ENCODE data around the gene DNMT3B. TPM values are rescaled to one million over a fixed set of nuclear protein-coding genes. Genes with fewer than 3 reads are reported as not detected.

DNMT3B gene
- total and polyA plus RNA-seq, 4 donors, result 0.31 to 3.1 (median 0.90) TPM

DNA sequence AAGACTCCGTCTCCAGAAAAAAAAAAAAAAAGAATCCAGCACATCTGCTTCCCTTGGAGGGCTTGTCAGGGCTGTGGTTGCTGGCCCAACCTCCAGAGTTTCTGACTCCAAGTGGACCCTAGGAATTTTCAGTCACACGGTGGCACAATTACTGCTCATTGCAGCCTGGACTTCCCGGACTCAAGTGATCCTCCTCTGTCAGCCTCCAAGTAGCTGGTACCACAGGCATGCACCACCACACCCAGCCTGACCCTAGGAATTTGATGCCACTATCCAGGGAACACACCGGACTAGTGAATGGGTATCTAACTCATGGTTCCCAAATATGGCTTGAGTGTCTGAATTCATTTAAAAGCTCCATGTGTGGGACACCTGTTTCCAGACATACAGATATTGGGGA is 47.7 kb downstream of the DNMT3B start:
- Histone ChIP-seq H3K9me3 (ENCODE audit: control insufficient read depth in 4 of 4, insufficient read depth in 3 of 4, low read length in 3 of 4) (no peaks in the 10 kb centered on the region), H3K4me1 (ENCODE audit: control insufficient read depth in 5 of 5, insufficient read depth in 5 of 5, low read length in 5 of 5) (peaks cover 0 to 2% (median 0%) of the 10 kb centered on the region in 5 donors), H3K27me3 (ENCODE audit: control insufficient read depth in 3 of 3, insufficient read depth in 3 of 3, low read length in 2 of 3) (no peaks in the 10 kb centered on the region), H3K36me3 (ENCODE audit: control insufficient read depth in 4 of 4, insufficient read depth in 4 of 4, low read length in 4 of 4) (peaks cover 0 to 3% (median 0%) of the 10 kb centered on the region in 4 donors), H3K9ac (ENCODE audit: insufficient read depth in 1 of 2, low read length in 2 of 2) (no peak overlapping the region), H3K27ac (ENCODE audit: low read depth in 1 of 2, low read length in 1 of 2) (no peak overlapping the region), H3K4me3 (no peak overlapping the region)
- 91 to 95% methylated on average over 4 of the region's 4 CpGs for WGBS, 2 donors
- DNase-seq, result no peak
- ATAC-seq (ENCODE audit: insufficient read depth, low FRiP score), result no peak
- TF ChIP-seq CTCF (IDR thresholded peaks at IDR 0.05; ENCODE audit: control extremely low read depth, extremely low read depth), result no peak

- Histone ChIP-seq H3K4me3 (no peak overlapping the region), H3K36me3 (ENCODE audit: control insufficient read depth in 4 of 4, insufficient read depth in 4 of 4, low read length in 4 of 4) (peaks cover 0 to 3% (median 0%) of the 10 kb centered on the region in 4 donors), H3K4me1 (ENCODE audit: control insufficient read depth in 5 of 5, insufficient read depth in 5 of 5, low read length in 5 of 5) (peaks cover 0 to under 1% (median 0%) of the 10 kb centered on the region in 5 donors), H3K27me3 (ENCODE audit: control insufficient read depth in 3 of 3, insufficient read depth in 3 of 3, low read length in 2 of 3) (no peaks in the 10 kb centered on the region), H3K9ac (ENCODE audit: insufficient read depth in 1 of 2, low read length in 2 of 2) (no peak overlapping the region), H3K9me3 (ENCODE audit: control insufficient read depth in 4 of 4, insufficient read depth in 3 of 4, low read length in 3 of 4) (no peaks in the 10 kb centered on the region), H3K27ac (ENCODE audit: low read depth in 1 of 2, low read length in 1 of 2) (no peak overlapping the region)
- DNase-seq (no peak), ATAC-seq (ENCODE audit: insufficient read depth, low FRiP score) (no peak)
- 91 to 97% methylated on average over 5 of the region's 5 CpGs for WGBS, 2 donors
- no peak for TF ChIP-seq CTCF (IDR thresholded peaks at IDR 0.05; ENCODE audit: control extremely low read depth, extremely low read depth)
Measured at GRCh38 chr20:32810941-32811340, 48.8 kb downstream of the DNMT3B start.

DNA sequence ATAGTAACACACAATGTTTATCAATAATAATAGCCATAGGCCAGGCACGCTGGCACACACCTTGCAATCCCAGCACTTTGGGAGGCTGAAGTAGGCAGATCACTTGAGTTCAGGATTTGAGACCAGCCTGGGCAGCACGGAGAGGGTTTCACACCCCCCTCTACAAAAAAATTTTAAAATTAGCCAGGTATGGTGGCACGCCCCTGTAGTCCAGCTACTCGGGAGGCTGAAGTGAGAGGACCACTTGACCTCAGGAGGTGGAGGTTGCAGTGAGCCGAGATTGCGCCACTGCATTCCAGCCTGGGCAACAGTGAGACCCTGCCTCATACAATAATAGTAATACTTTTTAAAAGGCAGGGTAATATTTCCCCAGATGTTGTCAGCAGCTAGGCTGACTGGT is 49.7 kb downstream of the DNMT3B start:
- no peaks in the 10 kb centered on the region for H3K27me3 ChIP-seq (ENCODE audit: control insufficient read depth in 3 of 3, insufficient read depth in 3 of 3, low read length in 2 of 3)
- no peak overlapping the region for H3K9ac ChIP-seq (ENCODE audit: insufficient read depth in 1 of 2, low read length in 2 of 2)
- ATAC-seq (ENCODE audit: insufficient read depth, low FRiP score) (no peak), DNase-seq (no peak)
- WGBS, 2 donors, result 86 to 87% methylated on average over 6 of the region's 6 CpGs
- no peaks in the 10 kb centered on the region for H3K9me3 ChIP-seq (ENCODE audit: control insufficient read depth in 4 of 4, insufficient read depth in 3 of 4, low read length in 3 of 4)
- no peak for TF ChIP-seq CTCF (IDR thresholded peaks at IDR 0.05; ENCODE audit: control extremely low read depth, extremely low read depth)
- H3K27ac ChIP-seq (ENCODE audit: low read depth in 1 of 2, low read length in 1 of 2), result no peak overlapping the region
- no peak overlapping the region for H3K4me3 ChIP-seq
- H3K36me3 ChIP-seq (ENCODE audit: control insufficient read depth in 4 of 4, insufficient read depth in 4 of 4, low read length in 4 of 4), result peaks cover 0 to 2% (median 0%) of the 10 kb centered on the region in 4 donors
- no peaks in the 10 kb centered on the region for H3K4me1 ChIP-seq (ENCODE audit: control insufficient read depth in 5 of 5, insufficient read depth in 5 of 5, low read length in 5 of 5)
